KOPT-K1 (cell line): ENCODE data around the gene TACC3.

ENCODE experiments used
- H3K27ac ChIP-seq: fragments of 200-600 bp; sonication (generic); 2 replicates; pipeline ENCODE4 v1.5.1; 2016; ENCODE audit warnings: antibody characterized with exemption, mild to moderate bottlenecking, low read depth, low read length; ENCODE audit not compliant: poor library complexity, severe bottlenecking
- H3K36me3 ChIP-seq: fragments of 200-600 bp; sonication (generic); 2 replicates; pipeline ENCODE4 v1.5.1; 2017; ENCODE audit warnings: antibody characterized with exemption, mild to moderate bottlenecking, low read length, moderate library complexity; ENCODE audit not compliant: insufficient read depth
- H3K9me3 ChIP-seq: fragments of 200-600 bp; sonication (generic); 2 replicates; pipeline ENCODE4 v1.5.1; 2017; ENCODE audit warnings: antibody characterized with exemption, low read length, mild to moderate bottlenecking; ENCODE audit not compliant: insufficient read depth, poor library complexity, severe bottlenecking

Gene TACC3

GRCh38 chr4:1788254-1788973, 67.1 kb downstream of the TACC3 start:
- Histone ChIP-seq H3K9me3 (no peaks in the 10 kb centered on the region), H3K36me3 (no peaks in the 10 kb centered on the region), H3K27ac (no peak overlapping the region)

- Histone ChIP-seq H3K9me3 (no peaks in the 10 kb centered on the region), H3K36me3 (no peaks in the 10 kb centered on the region), H3K27ac (no peak overlapping the region)
Observed at GRCh38 chr4:1789552-1789951, 68.2 kb downstream of the TACC3 start.

- Histone ChIP-seq H3K27ac (no peak overlapping the region), H3K9me3 (no peaks in the 10 kb centered on the region), H3K36me3 (no peaks in the 10 kb centered on the region)
Observed at GRCh38 chr4:1790005-1790404, 68.7 kb downstream of the TACC3 start.

GRCh38 chr4:1792158-1792831, 71.0 kb downstream of the TACC3 start:
- H3K27ac ChIP-seq: no peak overlapping the region
- H3K36me3 ChIP-seq: no peaks in the 10 kb centered on the region
- no peaks in the 10 kb centered on the region for H3K9me3 ChIP-seq

- H3K27ac ChIP-seq: no peak within 1 kb of the TSS
- H3K9me3 ChIP-seq: no peaks in the 10 kb centered on the region
Observed at GRCh38 chr4:1792832-1793495, 71.6 kb downstream of the TACC3 start, which contains the start of gene FGFR3. TSS of gene FGFR3 (plus strand) at chr4:1793293. CDS start at chr4:1793935, 642 bp downstream.

GRCh38 chr4:1793496-1793840, 72.1 kb downstream of the TACC3 start:
- Histone ChIP-seq H3K27ac (no peak overlapping the region), H3K9me3 (no peaks in the 10 kb centered on the region), H3K36me3 (no peaks in the 10 kb centered on the region)

More at GRCh38 chr4:1792832-1793495, 71.6 kb downstream of the TACC3 start, which contains the start of gene FGFR3:
- no peaks in the 10 kb centered on the region for H3K36me3 ChIP-seq

GRCh38 chr4:1793940-1794808, 72.9 kb downstream of the TACC3 start:
- H3K9me3 ChIP-seq: no peaks in the 10 kb centered on the region
- H3K27ac ChIP-seq: no peak overlapping the region
- H3K36me3 ChIP-seq: no peaks in the 10 kb centered on the region
